ENCODE data around the gene AATF.

AATF gene

DNA sequence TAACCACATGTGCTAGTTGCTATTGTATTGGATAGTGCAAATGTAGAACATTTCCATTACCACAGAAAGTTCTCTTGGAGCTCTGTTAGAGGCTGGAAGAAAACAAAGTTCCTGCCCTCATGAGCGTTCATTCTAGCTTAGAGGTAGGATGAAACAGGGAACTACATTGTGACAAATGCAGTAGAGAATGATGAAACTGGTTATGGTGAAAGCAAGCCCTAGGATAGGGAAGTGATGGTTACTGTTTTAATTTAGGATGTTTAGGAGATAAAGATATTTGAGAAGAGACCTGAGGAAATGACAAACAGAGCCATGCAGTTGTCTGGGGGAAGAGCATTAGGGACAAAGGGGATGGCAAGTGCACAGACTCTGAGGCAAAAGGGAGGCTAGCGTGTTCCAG lies 50.7 kb downstream of the AATF start:
- Histone ChIP-seq H3K9ac (ENCODE audit: low read length) (no peak overlapping the region), H3K56ac (ENCODE audit: low read length) (no peak overlapping the region), H3K79me1 (ENCODE audit: low read length) (no peaks in the 10 kb centered on the region), H4K8ac (ENCODE audit: low read depth, low read length) (no peak overlapping the region), H3K27me3 (ENCODE audit: insufficient read depth, low read length, poor library complexity) (no peaks in the 10 kb centered on the region), H2BK15ac (replicated peaks; ENCODE audit: low read depth) (no peak overlapping the region), H3K18ac (ENCODE audit: low read length) (no peak overlapping the region), H3K27ac (ENCODE audit: low read depth, low read length) (no peak overlapping the region), H3K23ac (ENCODE audit: low read length) (no peak overlapping the region), H2BK120ac (ENCODE audit: low read depth, low read length) (no peak overlapping the region), H3K4ac (ENCODE audit: low read depth, low read length) (no peak overlapping the region), H3K36me3 (ENCODE audit: control insufficient read depth, insufficient read depth, low read length) (peaks cover 3% of the 10 kb centered on the region), H3K79me2 (ENCODE audit: control insufficient read depth, insufficient read depth, low read length) (no peaks in the 10 kb centered on the region), H2BK5ac (ENCODE audit: low read length) (no peak overlapping the region), H4K5ac (ENCODE audit: low read length) (no peak overlapping the region), H2AK5ac (ENCODE audit: low read length) (no peak overlapping the region), H3K4me3 (ENCODE audit: low read length) (no peak overlapping the region), H3K4me2 (ENCODE audit: low read length) (no peak overlapping the region), H3K4me1 (ENCODE audit: control insufficient read depth, low read depth, low read length) (no peaks in the 10 kb centered on the region)
- no peak for DNase-seq
- no CpG with 5 or more reads among the region's 2 CpGs for WGBS (ENCODE audit: extremely low coverage, insufficient coverage, low lambda C conversion rate)

DNA sequence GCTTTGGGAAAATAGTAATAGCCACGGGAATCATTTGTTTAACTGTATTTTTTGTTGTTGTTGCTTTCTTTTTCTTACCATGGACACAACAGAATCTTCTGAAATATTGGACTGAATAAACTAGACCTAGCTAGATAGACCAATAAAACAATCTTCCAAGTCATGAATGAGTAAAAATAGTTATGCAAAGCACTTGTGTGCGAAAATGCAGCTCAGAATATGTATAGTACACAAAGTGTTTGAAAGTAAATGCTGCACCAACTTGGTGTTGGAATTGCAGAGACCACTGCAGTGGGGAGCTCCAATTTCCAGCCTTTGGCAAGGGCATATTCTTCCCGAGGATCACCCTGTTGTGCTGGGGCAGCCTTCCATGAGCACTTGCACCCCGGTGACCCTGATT lies 68.0 kb downstream of the AATF start:
- H3K27ac ChIP-seq (ENCODE audit: low read depth, low read length): no peak overlapping the region
- peaks cover 2% of the 10 kb centered on the region for H3K4me1 ChIP-seq (ENCODE audit: control insufficient read depth, low read depth, low read length)
- no peak overlapping the region for H3K4me3 ChIP-seq (ENCODE audit: low read length)
- no peak overlapping the region for H3K9ac ChIP-seq (ENCODE audit: low read length)
- no peak overlapping the region for H2AK5ac ChIP-seq (ENCODE audit: low read length)
- H3K79me1 ChIP-seq (ENCODE audit: low read length): no peaks in the 10 kb centered on the region
- H2BK5ac ChIP-seq (ENCODE audit: low read length): no peak overlapping the region
- H2BK15ac ChIP-seq (replicated peaks; ENCODE audit: low read depth): no peak overlapping the region
- DNase-seq: no peak
- no peak overlapping the region for H4K8ac ChIP-seq (ENCODE audit: low read depth, low read length)
- no peak overlapping the region for H4K5ac ChIP-seq (ENCODE audit: low read length)
- H3K27me3 ChIP-seq (ENCODE audit: insufficient read depth, low read length, poor library complexity): no peaks in the 10 kb centered on the region
- no peaks in the 10 kb centered on the region for H3K36me3 ChIP-seq (ENCODE audit: control insufficient read depth, insufficient read depth, low read length)
- H3K4ac ChIP-seq (ENCODE audit: low read depth, low read length): no peak overlapping the region
- H3K18ac ChIP-seq (ENCODE audit: low read length): no peak overlapping the region
- no peak overlapping the region for H3K23ac ChIP-seq (ENCODE audit: low read length)
- H2BK120ac ChIP-seq (ENCODE audit: low read depth, low read length): no peak overlapping the region
- no CpG with 5 or more reads among the region's 4 CpGs for whole genome bisulfite sequencing (ENCODE audit: extremely low coverage, insufficient coverage, low lambda C conversion rate)
- H3K4me2 ChIP-seq (ENCODE audit: low read length): no peak overlapping the region
- no peak overlapping the region for H3K56ac ChIP-seq (ENCODE audit: low read length)
- H3K79me2 ChIP-seq (ENCODE audit: control insufficient read depth, insufficient read depth, low read length): no peaks in the 10 kb centered on the region

DNA sequence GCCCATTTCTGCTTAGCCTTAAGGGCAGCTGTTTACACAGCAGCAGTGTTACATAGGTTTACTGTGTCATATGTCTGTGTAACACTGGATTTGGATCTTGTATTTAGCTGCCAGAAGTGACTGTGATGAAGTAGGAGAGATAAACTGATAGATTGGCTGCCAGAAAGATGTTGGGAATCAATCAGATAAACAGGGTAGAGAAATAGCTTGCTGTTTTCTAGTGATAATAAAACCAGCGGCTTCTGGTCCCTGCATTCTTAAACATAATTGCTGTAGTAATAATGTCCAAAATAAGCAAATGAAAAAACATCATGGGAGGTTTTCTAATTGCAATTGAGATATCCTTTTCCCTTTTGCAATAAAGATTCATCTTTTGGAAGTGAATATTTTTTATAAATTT lies 68.7 kb downstream of the AATF start:
- no peak overlapping the region for H3K56ac ChIP-seq (ENCODE audit: low read length)
- H4K8ac ChIP-seq (ENCODE audit: low read depth, low read length): no peak overlapping the region
- H3K4me2 ChIP-seq (ENCODE audit: low read length): no peak overlapping the region
- H3K23ac ChIP-seq (ENCODE audit: low read length): no peak overlapping the region
- no peaks in the 10 kb centered on the region for H3K79me2 ChIP-seq (ENCODE audit: control insufficient read depth, insufficient read depth, low read length)
- no peak overlapping the region for H3K4me3 ChIP-seq (ENCODE audit: low read length)
- WGBS (ENCODE audit: extremely low coverage, insufficient coverage, low lambda C conversion rate): no CpG with 5 or more reads among the region's 1 CpG
- no peak overlapping the region for H4K5ac ChIP-seq (ENCODE audit: low read length)
- no peaks in the 10 kb centered on the region for H3K27me3 ChIP-seq (ENCODE audit: insufficient read depth, low read length, poor library complexity)
- H3K9ac ChIP-seq (ENCODE audit: low read length): no peak overlapping the region
- no peaks in the 10 kb centered on the region for H3K79me1 ChIP-seq (ENCODE audit: low read length)
- H3K36me3 ChIP-seq (ENCODE audit: control insufficient read depth, insufficient read depth, low read length): no peaks in the 10 kb centered on the region
- H3K18ac ChIP-seq (ENCODE audit: low read length): no peak overlapping the region
- no peak for DNase-seq
- H3K4me1 ChIP-seq (ENCODE audit: control insufficient read depth, low read depth, low read length): peaks cover 2% of the 10 kb centered on the region
- H3K4ac ChIP-seq (ENCODE audit: low read depth, low read length): no peak overlapping the region
- H2BK15ac ChIP-seq (replicated peaks; ENCODE audit: low read depth): no peak overlapping the region
- H3K27ac ChIP-seq (ENCODE audit: low read depth, low read length): no peak overlapping the region
- no peak overlapping the region for H2AK5ac ChIP-seq (ENCODE audit: low read length)
- no peak overlapping the region for H2BK120ac ChIP-seq (ENCODE audit: low read depth, low read length)
- no peak overlapping the region for H2BK5ac ChIP-seq (ENCODE audit: low read length)

DNA sequence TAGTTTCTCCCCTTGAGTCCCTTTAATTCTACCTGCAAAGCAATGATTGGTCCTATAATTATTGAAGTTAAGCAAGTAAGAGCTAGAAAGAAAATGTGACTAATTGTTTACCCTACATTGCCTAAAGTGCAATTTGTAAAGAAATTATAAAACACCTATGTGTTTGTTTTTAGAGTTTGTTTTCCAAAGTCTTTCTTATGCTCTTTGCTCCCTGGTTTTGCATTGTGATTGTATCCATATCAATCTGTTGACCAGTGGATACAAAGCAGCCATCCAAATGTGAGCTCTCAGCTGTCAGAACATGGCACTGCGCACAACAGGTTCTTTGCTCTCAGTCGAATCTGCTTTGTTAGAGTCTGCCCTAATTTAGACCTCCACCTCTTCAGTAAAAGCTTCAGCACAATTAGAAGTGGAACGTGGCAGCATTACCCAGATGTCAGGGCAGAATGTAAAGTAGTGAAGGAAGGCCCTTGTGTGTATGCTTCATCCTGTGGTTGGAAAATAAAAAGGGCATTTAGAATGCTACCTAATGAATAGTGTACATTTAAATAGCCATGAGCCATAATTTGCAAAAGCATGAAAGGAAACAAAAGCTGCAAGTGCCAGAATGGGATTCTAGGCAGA lies 70.5 kb downstream of the AATF start:
- Histone ChIP-seq H3K18ac (ENCODE audit: low read length) (no peak overlapping the region), H3K4me1 (ENCODE audit: control insufficient read depth, low read depth, low read length) (peaks cover 2% of the 10 kb centered on the region), H2AK5ac (ENCODE audit: low read length) (no peak overlapping the region), H4K8ac (ENCODE audit: low read depth, low read length) (no peak overlapping the region), H3K4me3 (ENCODE audit: low read length) (no peak overlapping the region), H3K36me3 (ENCODE audit: control insufficient read depth, insufficient read depth, low read length) (peaks cover 2% of the 10 kb centered on the region), H2BK5ac (ENCODE audit: low read length) (no peak overlapping the region), H3K9ac (ENCODE audit: low read length) (no peak overlapping the region), H3K79me1 (ENCODE audit: low read length) (no peaks in the 10 kb centered on the region), H3K27ac (ENCODE audit: low read depth, low read length) (no peak overlapping the region), H3K56ac (ENCODE audit: low read length) (no peak overlapping the region), H3K4ac (ENCODE audit: low read depth, low read length) (no peak overlapping the region), H3K4me2 (ENCODE audit: low read length) (no peak overlapping the region), H3K23ac (ENCODE audit: low read length) (no peak overlapping the region), H4K5ac (ENCODE audit: low read length) (no peak overlapping the region), H2BK120ac (ENCODE audit: low read depth, low read length) (no peak overlapping the region), H3K79me2 (ENCODE audit: control insufficient read depth, insufficient read depth, low read length) (no peaks in the 10 kb centered on the region), H2BK15ac (replicated peaks; ENCODE audit: low read depth) (no peak overlapping the region), H3K27me3 (ENCODE audit: insufficient read depth, low read length, poor library complexity) (no peaks in the 10 kb centered on the region)
- DNase-seq: no peak
- no CpG with 5 or more reads among the region's 3 CpGs for WGBS (ENCODE audit: extremely low coverage, insufficient coverage, low lambda C conversion rate)

DNA sequence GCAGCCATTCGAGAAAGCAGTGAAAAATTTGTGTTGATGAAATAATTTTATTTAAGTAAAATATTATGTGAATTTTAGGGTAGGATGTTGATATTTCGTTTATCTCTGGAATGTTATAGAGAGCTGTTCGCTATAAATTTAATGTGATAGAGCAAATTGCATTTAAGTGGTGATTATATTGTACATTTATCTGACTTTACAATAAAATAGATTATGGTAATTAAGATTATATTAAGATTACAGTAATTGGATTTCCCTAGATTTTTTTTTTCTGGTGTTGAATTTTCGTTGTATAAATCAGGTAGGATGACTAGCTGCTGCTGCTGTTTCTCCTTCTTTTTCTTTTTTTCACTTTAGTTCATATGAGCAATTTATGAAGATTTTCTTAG lies 71.0 kb downstream of the AATF start:
- Histone ChIP-seq H2BK15ac (replicated peaks; ENCODE audit: low read depth) (no peak overlapping the region), H2BK120ac (ENCODE audit: low read depth, low read length) (no peak overlapping the region), H3K18ac (ENCODE audit: low read length) (no peak overlapping the region), H3K23ac (ENCODE audit: low read length) (no peak overlapping the region), H3K4me1 (ENCODE audit: control insufficient read depth, low read depth, low read length) (peaks cover 2% of the 10 kb centered on the region), H3K36me3 (ENCODE audit: control insufficient read depth, insufficient read depth, low read length) (peaks cover 2% of the 10 kb centered on the region), H2BK5ac (ENCODE audit: low read length) (no peak overlapping the region), H3K79me2 (ENCODE audit: control insufficient read depth, insufficient read depth, low read length) (no peaks in the 10 kb centered on the region), H4K5ac (ENCODE audit: low read length) (no peak overlapping the region), H3K9ac (ENCODE audit: low read length) (no peak overlapping the region), H3K79me1 (ENCODE audit: low read length) (no peaks in the 10 kb centered on the region), H2AK5ac (ENCODE audit: low read length) (no peak overlapping the region), H3K56ac (ENCODE audit: low read length) (no peak overlapping the region), H3K4me3 (ENCODE audit: low read length) (no peak overlapping the region), H4K8ac (ENCODE audit: low read depth, low read length) (no peak overlapping the region), H3K4me2 (ENCODE audit: low read length) (no peak overlapping the region), H3K27me3 (ENCODE audit: insufficient read depth, low read length, poor library complexity) (no peaks in the 10 kb centered on the region), H3K27ac (ENCODE audit: low read depth, low read length) (no peak overlapping the region), H3K4ac (ENCODE audit: low read depth, low read length) (no peak overlapping the region)
- WGBS (ENCODE audit: extremely low coverage, insufficient coverage, low lambda C conversion rate): 100% methylated on average over 3 of the region's 4 CpGs
- DNase-seq: no peak

DNA sequence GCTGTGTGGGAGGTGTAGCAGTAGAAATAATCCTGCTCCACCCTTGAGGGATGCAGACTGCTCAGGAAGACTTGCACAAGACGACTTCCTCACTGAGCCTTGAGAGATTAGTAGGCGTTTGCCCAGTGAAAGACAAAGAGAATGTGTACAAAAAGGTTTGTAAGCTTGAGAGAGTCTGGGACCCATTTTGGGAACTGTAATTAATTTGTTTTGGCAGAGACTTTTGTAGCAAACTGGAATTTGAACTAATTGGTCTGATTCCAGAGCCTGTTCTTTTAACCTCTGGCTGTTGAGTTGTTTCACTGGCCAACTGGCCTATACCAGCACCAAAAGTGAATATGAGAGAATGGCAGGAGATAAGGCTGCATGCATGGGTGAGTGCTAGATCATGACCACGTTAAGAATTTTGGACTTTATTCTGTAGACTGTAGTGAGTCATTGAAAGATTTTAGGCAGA lies 75.5 kb downstream of the AATF start:
- Histone ChIP-seq H3K56ac (ENCODE audit: low read length) (no peak overlapping the region), H3K18ac (ENCODE audit: low read length) (no peak overlapping the region), H3K79me2 (ENCODE audit: control insufficient read depth, insufficient read depth, low read length) (no peaks in the 10 kb centered on the region), H3K4me2 (ENCODE audit: low read length) (no peak overlapping the region), H2AK5ac (ENCODE audit: low read length) (no peak overlapping the region), H3K9ac (ENCODE audit: low read length) (no peak overlapping the region), H2BK120ac (ENCODE audit: low read depth, low read length) (no peak overlapping the region), H3K4me3 (ENCODE audit: low read length) (no peak overlapping the region), H4K8ac (ENCODE audit: low read depth, low read length) (no peak overlapping the region), H3K36me3 (ENCODE audit: control insufficient read depth, insufficient read depth, low read length) (peaks cover 2% of the 10 kb centered on the region), H4K5ac (ENCODE audit: low read length) (no peak overlapping the region), H3K23ac (ENCODE audit: low read length) (no peak overlapping the region), H3K79me1 (ENCODE audit: low read length) (no peaks in the 10 kb centered on the region), H3K4ac (ENCODE audit: low read depth, low read length) (no peak overlapping the region), H3K27me3 (ENCODE audit: insufficient read depth, low read length, poor library complexity) (no peaks in the 10 kb centered on the region), H3K4me1 (ENCODE audit: control insufficient read depth, low read depth, low read length) (no peaks in the 10 kb centered on the region), H2BK15ac (replicated peaks; ENCODE audit: low read depth) (no peak overlapping the region), H2BK5ac (ENCODE audit: low read length) (no peak overlapping the region), H3K27ac (ENCODE audit: low read depth, low read length) (no peak overlapping the region)
- WGBS (ENCODE audit: extremely low coverage, insufficient coverage, low lambda C conversion rate): no CpG with 5 or more reads among the region's 3 CpGs
- DNase-seq: no peak

All from mesendoderm (in vitro differentiated cells).